HFFc6 (cell line): ENCODE results near the gene MSANTD1. TPM values are rescaled to one million over a fixed set of nuclear protein-coding genes. Genes with fewer than 3 reads are reported as not detected.

Source experiments
- DNase-seq: peaks from one replicate; pipeline ENCODE4 v3.0.0-alpha.2; 2018
- H3K27ac Mint-ChIP-seq: 2 replicates; pipeline ENCODE4 v1.8.0; 2020; ENCODE audit warnings: mild to moderate bottlenecking, mixed read lengths
- H3K27me3 Mint-ChIP-seq: 2 replicates; pipeline ENCODE4 v1.8.0; 2021; ENCODE audit warnings: mild to moderate bottlenecking, moderate library complexity, mixed read lengths; ENCODE audit not compliant: insufficient read depth
- H3K36me3 Mint-ChIP-seq: 2 replicates; pipeline ENCODE4 v1.8.0; 2021; ENCODE audit warnings: low read depth, mixed read lengths
- H3K4me1 Mint-ChIP-seq: 2 replicates; pipeline ENCODE4 v1.8.0; 2020; ENCODE audit warnings: low read depth, mixed read lengths
- H3K4me3 Mint-ChIP-seq: 2 replicates; pipeline ENCODE4 v1.8.0; 2020; ENCODE audit warnings: mild to moderate bottlenecking, moderate library complexity, mixed read lengths
- H3K9me3 Mint-ChIP-seq: 2 replicates; pipeline ENCODE4 v1.8.0; 2020; ENCODE audit warnings: mild to moderate bottlenecking, mixed read lengths
- total RNA-seq, 6 experiments: library from RNA; stranded (reverse); fragmentation: NEBNext Ultra II Directional; extraction: Animal tissue kit (Norgen Biotek cat#: 25700); gene quantifications; 2 replicates in 1 of 6; 3 replicates in 5 of 6; pipeline ENCODE4 v1.2.3, GENCODE V29; 2021
- TF ChIP-seq, protein P1 (sequence below): fragments of 200-600 bp; sonication (generic); IDR thresholded peaks from 2 replicates; pipeline ENCODE4 v1.5.0; 2021; ENCODE audit warnings: antibody characterized with exemption, mild to moderate bottlenecking

The MSANTD1 gene
- total RNA-seq, 6 experiments from 2014 or later: 0.09 to 0.35 (median 0.12) TPM

DNA sequence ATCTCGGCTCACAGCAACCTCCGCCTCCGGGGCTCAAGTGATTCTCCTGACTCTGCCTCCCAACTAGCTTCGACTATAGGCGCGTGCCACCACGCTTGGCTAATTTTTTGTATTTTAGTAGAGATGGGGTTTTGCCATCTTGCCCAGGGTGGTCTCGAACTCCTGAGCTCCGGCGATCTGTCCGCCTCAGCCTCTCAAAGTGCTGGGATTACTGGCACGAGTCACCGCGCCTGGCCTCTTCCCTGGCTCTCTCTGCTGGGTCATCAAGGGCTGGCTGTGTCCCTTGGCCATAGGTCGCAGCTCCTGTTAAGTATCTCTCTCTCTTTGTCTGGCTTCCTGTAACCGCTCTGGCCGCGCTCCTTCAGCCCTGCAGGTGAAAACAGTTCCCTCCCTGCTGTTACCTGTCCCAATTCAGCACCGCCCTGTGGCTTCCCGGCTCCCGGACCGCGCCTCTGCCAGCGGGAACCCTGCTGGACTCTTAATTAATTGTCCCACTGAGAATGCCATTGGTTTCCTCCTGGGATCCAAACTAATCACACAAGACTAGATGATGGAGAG is 42.5 kb downstream of the MSANTD1 start:
- Mint-ChIP-seq H3K9me3 (no peaks in the 10 kb centered on the region), H3K27ac (peak overlapping the region; percentile 83), H3K27me3 (peaks cover 6% of the 10 kb centered on the region), H3K4me3 (peak overlapping the region; percentile 93), H3K36me3 (no peaks in the 10 kb centered on the region; the same call in 1 of the 2 replicates), H3K4me1 (peaks cover 23% of the 10 kb centered on the region)
- TF ChIP-seq, protein P1, sequence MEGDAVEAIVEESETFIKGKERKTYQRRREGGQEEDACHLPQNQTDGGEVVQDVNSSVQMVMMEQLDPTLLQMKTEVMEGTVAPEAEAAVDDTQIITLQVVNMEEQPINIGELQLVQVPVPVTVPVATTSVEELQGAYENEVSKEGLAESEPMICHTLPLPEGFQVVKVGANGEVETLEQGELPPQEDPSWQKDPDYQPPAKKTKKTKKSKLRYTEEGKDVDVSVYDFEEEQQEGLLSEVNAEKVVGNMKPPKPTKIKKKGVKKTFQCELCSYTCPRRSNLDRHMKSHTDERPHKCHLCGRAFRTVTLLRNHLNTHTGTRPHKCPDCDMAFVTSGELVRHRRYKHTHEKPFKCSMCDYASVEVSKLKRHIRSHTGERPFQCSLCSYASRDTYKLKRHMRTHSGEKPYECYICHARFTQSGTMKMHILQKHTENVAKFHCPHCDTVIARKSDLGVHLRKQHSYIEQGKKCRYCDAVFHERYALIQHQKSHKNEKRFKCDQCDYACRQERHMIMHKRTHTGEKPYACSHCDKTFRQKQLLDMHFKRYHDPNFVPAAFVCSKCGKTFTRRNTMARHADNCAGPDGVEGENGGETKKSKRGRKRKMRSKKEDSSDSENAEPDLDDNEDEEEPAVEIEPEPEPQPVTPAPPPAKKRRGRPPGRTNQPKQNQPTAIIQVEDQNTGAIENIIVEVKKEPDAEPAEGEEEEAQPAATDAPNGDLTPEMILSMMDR: 0 out of 2 replicates have a peak, but pooled peaks have one; percentile 8
- DNase-seq: no peak

DNA sequence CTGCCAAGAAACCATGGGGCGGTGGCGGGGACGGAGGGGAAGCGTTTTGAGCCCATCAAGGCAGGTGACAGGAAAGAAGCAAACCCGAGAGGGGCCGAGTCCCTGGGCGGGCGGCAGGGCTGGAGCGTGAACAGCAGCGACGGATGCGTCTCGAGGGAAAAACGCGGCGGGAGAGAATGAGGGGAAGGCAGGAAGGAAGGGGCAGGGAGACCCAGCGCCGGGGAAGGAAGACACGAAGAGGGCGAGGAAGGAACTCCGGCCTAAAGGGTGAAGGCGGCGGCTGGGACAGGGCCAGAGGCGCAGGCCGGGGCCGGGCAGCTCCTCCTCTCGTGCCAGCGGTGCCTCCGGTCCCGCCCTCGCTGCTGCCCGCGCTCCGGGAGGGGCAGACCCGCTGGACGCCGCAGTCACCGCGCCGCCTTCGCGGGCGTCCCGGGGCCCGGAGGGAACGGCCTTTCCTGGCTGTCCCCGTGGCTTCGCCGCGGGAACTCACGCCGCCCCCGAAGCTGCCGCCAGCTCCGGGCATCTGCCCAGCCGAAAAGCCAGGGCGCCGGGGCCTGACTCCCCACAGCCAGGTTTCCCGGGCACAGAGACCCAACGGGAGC is 43.1 kb downstream of the MSANTD1 start:
- Mint-ChIP-seq H3K27me3 (peaks cover 5% of the 10 kb centered on the region), H3K4me3 (peak overlapping the region; percentile 93), H3K36me3 (peaks cover 2% of the 10 kb centered on the region), H3K27ac (peak overlapping the region; percentile 83), H3K9me3 (no peaks in the 10 kb centered on the region), H3K4me1 (peaks cover 22% of the 10 kb centered on the region)
- TF ChIP-seq, protein P1: no peak
- DNase-seq: no peak

DNA sequence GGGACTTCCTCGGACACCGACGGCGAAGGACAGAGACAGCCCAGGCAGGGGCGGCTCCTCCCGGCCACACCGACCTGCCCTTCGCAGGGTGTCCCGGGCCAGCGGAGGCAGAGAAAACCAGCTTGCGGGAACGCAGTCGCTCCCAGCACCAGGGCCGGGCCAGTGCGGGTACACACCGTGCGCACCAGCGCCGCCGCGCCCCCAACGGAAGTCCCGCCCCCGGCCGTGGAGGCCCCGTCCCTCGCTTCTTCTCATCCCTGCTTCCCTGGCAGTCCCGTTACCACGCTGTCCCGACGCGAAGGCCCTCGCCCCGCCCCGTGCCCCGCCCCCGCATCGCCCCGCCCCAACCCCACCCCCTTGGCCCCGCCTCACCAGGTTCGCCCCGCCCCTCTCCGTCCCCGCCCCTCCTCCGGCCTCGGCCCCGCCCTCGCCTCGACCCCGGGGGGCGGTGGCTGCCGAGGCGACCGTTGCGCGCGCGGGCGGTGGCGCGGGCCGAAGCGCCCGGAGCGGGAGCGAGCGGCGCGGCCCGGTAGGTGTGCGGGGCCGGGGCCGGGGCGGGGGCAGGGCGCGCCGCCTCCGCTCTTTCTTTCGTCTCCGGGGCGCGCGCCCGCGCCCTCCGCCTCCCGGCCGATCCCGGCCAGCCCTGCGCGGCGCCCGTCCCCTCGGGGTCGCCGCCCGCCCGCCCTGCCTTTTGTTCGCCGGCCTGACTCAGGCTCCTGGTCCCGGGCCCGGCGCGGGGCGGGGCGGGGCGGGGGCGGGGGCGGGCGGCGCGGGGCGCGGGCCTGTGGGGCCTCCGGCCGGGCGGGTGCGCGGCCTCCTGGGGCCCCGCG is 43.8 kb downstream of the MSANTD1 start, which contains the start of gene RGS12:
RGS12 (plus strand) TSS at position 451 of the 830 bp plus-strand sequence. CDS start 23,150 bp downstream, outside the sequence.
- peak; percentile 89 for DNase-seq
- H3K27ac Mint-ChIP-seq: peak within 1 kb of the TSS; percentile 83
- H3K4me3 Mint-ChIP-seq: peak within 1 kb of the TSS; percentile 93
- H3K36me3 Mint-ChIP-seq: peaks cover 9% of the 10 kb centered on the region
- TF ChIP-seq, protein P1: no peak
- H3K4me1 Mint-ChIP-seq: peaks cover 22% of the 10 kb centered on the region
- no peaks in the 10 kb centered on the region; the same call in 1 of the 2 replicates for H3K27me3 Mint-ChIP-seq
- peaks cover 4% of the 10 kb centered on the region for H3K9me3 Mint-ChIP-seq

DNA sequence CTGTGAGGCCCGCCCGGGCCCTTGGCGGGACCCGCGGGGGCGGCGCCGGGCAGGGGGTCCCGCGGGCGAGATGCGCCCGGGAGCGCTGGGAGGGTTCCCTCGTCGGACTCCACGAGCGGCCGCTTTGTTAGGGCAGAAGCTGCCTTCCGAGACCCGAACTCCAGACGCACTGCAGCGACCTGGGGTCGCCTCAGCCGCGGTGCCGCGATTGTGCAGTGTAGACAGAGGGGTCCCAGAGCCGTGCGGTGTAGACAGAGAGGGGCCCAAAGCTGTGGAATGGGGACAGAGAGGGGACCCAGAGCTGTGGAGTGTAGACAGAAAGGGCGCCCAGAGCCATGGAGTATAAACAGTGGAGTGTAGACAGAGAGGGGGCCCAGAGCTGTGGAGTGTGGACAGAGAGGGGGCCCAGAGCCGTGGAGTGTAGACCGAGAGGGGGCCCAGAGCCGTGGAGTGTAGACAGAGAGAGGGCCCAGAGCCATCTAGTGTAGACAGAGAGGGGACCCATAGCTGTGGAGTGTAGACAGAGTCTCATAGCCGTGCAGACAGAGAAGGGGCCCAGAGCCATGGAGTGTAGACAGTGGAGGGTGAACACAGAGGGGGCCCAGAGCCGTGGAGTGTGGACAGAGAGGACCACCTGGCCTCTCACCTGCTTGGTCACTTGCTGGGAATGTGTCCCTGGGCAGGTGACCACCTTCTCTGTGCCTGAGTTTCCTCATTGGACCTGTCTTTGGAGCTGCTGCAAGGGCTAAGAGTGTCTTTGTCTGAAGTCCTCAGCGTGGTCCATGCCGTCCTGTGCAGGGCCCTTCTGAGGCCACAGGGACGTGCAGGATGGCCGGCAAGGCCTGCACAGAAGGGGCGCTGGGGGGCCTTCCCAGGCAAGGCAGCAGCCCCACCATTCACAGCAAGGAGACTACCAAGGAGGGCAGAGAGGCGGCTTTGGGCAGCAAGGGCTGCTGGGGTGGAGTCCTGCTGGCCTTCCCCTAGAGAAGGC is 44.7 kb downstream of the MSANTD1 start:
- H3K27me3 Mint-ChIP-seq: no peaks in the 10 kb centered on the region; the same call in 1 of the 2 replicates
- H3K4me1 Mint-ChIP-seq: peaks cover 22% of the 10 kb centered on the region
- TF ChIP-seq, protein P1: no peak

More for the DNA sequence above, 44.7 kb downstream of the MSANTD1 start:
- Mint-ChIP-seq H3K27ac (peak overlapping the region; percentile 77), H3K4me3 (peak overlapping the region; percentile 90), H3K9me3 (peaks cover 5% of the 10 kb centered on the region), H3K36me3 (peaks cover 18% of the 10 kb centered on the region)
- DNase-seq: no peak
